RWPE2 (cell line): Measurements from ENCODE around the gene PAIP2B.

Experiments used
- ATAC-seq: fragments of 200-7000 bp; cut with Tn5 transposase; 3 replicates; pipeline ENCODE4 v1.9.1; 2021; ENCODE audit warnings: low read depth
- DNase-seq: peaks from one replicate; pipeline ENCODE4 v3.0.0-alpha.2; 2020; ENCODE audit warnings: low spot score
- H3K27ac ChIP-seq: fragments of 450-650 bp; 2 replicates; pipeline ENCODE4 v1.5.1; 2017; ENCODE audit warnings: mild to moderate bottlenecking; ENCODE audit not compliant: poor library complexity, severe bottlenecking
- H3K27me3 ChIP-seq: fragments of 250-450 bp; sonication (Bioruptor Pico); 2 replicates; pipeline ENCODE4 v1.5.1; 2021; ENCODE audit warnings: mild to moderate bottlenecking, moderate library complexity; ENCODE audit not compliant: insufficient read depth, poor library complexity, severe bottlenecking
- H3K36me3 ChIP-seq: fragments of 250-450 bp; sonication (Bioruptor Pico); 2 replicates; pipeline ENCODE4 v1.5.1; 2020; ENCODE audit warnings: low read depth, mild to moderate bottlenecking, moderate library complexity
- H3K4me1 ChIP-seq: fragments of 250-450 bp; sonication (Bioruptor Pico); 2 replicates; pipeline ENCODE4 v1.5.1; 2021; ENCODE audit warnings: mild to moderate bottlenecking, moderate library complexity; ENCODE audit not compliant: insufficient read depth, poor library complexity, severe bottlenecking
- H3K4me3 ChIP-seq: fragments of 250-450 bp; sonication (Bioruptor Pico); 2 replicates; pipeline ENCODE4 v1.5.1; 2021; ENCODE audit warnings: mild to moderate bottlenecking, moderate library complexity; ENCODE audit not compliant: severe bottlenecking
- H3K9me3 ChIP-seq: fragments of 250-450 bp; sonication (Bioruptor Pico); 2 replicates; pipeline ENCODE4 v1.5.1; 2021; ENCODE audit warnings: mild to moderate bottlenecking, moderate library complexity; ENCODE audit not compliant: severe bottlenecking
- CTCF ChIP-seq: fragments of 450-650 bp; IDR thresholded peaks from one replicate; pipeline ENCODE4 v1.5.1; 2017; ENCODE audit warnings: mild to moderate bottlenecking, moderate library complexity; ENCODE audit not compliant: poor library complexity, severe bottlenecking

The PAIP2B gene

GRCh38 chr2:71155846-71156245 lies 71.1 kb downstream of the PAIP2B start:
- no peak for ATAC-seq

GRCh38 chr2:71154798-71155197 lies 72.1 kb downstream of the PAIP2B start:
- DNase-seq (no peak), ATAC-seq (peak; percentile 53; the same call in 2 of the 3 replicates)
- Histone ChIP-seq H3K9me3 (no peaks in the 10 kb centered on the region), H3K36me3 (peaks cover 4% of the 10 kb centered on the region), H3K27ac (no peak overlapping the region), H3K4me1 (no peaks in the 10 kb centered on the region), H3K4me3 (no peak overlapping the region), H3K27me3 (no peaks in the 10 kb centered on the region)
- TF ChIP-seq CTCF: peak; percentile 16

More at GRCh38 chr2:71155846-71156245, 71.1 kb downstream of the PAIP2B start:
- Histone ChIP-seq H3K27ac (no peak overlapping the region), H3K4me3 (no peak overlapping the region), H3K9me3 (no peaks in the 10 kb centered on the region), H3K4me1 (no peaks in the 10 kb centered on the region), H3K27me3 (no peaks in the 10 kb centered on the region), H3K36me3 (no peaks in the 10 kb centered on the region)
- no peak for DNase-seq
- TF ChIP-seq CTCF: no peak

- Histone ChIP-seq H3K9me3 (no peaks in the 10 kb centered on the region), H3K4me3 (no peak overlapping the region), H3K36me3 (peaks cover 9% of the 10 kb centered on the region), H3K4me1 (no peaks in the 10 kb centered on the region), H3K27ac (no peak overlapping the region), H3K27me3 (no peaks in the 10 kb centered on the region)
- no peak for TF ChIP-seq CTCF
- no peak for ATAC-seq
- no peak for DNase-seq
Measured at GRCh38 chr2:71154279-71154678, 72.6 kb downstream of the PAIP2B start.

- H3K27me3 ChIP-seq: no peaks in the 10 kb centered on the region
- H3K27ac ChIP-seq: no peak overlapping the region
- no peaks in the 10 kb centered on the region for H3K9me3 ChIP-seq
- H3K4me1 ChIP-seq: no peaks in the 10 kb centered on the region
- TF ChIP-seq CTCF: no peak
- ATAC-seq (no peak), DNase-seq (no peak)
- no peak overlapping the region for H3K4me3 ChIP-seq
- peaks cover 13% of the 10 kb centered on the region for H3K36me3 ChIP-seq
Measured at GRCh38 chr2:71153585-71154224, 73.2 kb downstream of the PAIP2B start.

GRCh38 chr2:71151620-71152019 lies 75.3 kb downstream of the PAIP2B start:
- no peaks in the 10 kb centered on the region for H3K4me1 ChIP-seq
- H3K27me3 ChIP-seq: no peaks in the 10 kb centered on the region
- H3K36me3 ChIP-seq: peaks cover 33% of the 10 kb centered on the region
- H3K9me3 ChIP-seq: no peaks in the 10 kb centered on the region
- DNase-seq (no peak), ATAC-seq (no peak)
- no peak for TF ChIP-seq CTCF
- H3K27ac ChIP-seq: no peak overlapping the region
- H3K4me3 ChIP-seq: no peak overlapping the region
